ENCODE data around the gene SEC23B. TPM values are rescaled to one million over a fixed set of nuclear protein-coding genes. Genes with fewer than 3 reads are reported as not detected.
"Not testable (repeated sequence)": the region's sequence is repeated elsewhere in the genome, so short reads cannot be mapped to it uniquely, and the experiment has no call there.

SEC23B gene
- total RNA-seq, 4 donors from 2014 or later = 14.1 to 21.0 (median 18.7) TPM

DNA sequence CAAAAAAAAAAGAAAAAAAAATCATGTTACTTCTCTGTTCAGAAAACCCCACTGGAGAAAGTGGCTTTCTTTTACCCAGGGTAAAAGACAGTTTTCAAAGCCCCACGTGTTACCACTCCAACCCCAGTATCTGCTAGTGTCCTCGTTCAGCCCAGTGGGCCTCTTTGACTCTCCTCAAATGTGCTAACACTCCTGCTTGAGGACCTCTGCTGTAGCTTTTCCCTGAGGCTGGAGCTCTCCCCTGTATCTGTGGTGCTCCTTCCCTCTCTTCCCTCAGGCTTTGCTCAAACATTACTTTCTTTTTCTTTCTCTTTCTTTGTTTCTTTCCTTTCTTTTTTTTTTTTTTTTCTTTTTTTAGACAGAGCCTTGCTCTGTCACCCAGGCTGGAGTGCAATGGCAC is 15.3 kb downstream of the SEC23B start:
- Histone ChIP-seq H3K4me3 (no peak overlapping the region), H3K27ac (replicated peaks in 1 of 4) (no peak overlapping the region), H3K9me3 (no peaks in the 10 kb centered on the region), H3K36me3 (peaks cover 44 to 61% (median 53%) of the 10 kb centered on the region in 4 donors), H3K4me1 (no peaks in the 10 kb centered on the region), H3K27me3 (no peaks in the 10 kb centered on the region)
- no peak for DNase-seq (ENCODE audit: extremely low spot score)
- 91% methylated on average over 2 of the region's 2 CpGs for WGBS
- TF ChIP-seq POLR2AphosphoS5 (IDR thresholded peaks at IDR 0.05) = no peak
- no peak for TF ChIP-seq EP300 (IDR thresholded peaks at IDR 0.05)
- TF ChIP-seq, protein P1, sequence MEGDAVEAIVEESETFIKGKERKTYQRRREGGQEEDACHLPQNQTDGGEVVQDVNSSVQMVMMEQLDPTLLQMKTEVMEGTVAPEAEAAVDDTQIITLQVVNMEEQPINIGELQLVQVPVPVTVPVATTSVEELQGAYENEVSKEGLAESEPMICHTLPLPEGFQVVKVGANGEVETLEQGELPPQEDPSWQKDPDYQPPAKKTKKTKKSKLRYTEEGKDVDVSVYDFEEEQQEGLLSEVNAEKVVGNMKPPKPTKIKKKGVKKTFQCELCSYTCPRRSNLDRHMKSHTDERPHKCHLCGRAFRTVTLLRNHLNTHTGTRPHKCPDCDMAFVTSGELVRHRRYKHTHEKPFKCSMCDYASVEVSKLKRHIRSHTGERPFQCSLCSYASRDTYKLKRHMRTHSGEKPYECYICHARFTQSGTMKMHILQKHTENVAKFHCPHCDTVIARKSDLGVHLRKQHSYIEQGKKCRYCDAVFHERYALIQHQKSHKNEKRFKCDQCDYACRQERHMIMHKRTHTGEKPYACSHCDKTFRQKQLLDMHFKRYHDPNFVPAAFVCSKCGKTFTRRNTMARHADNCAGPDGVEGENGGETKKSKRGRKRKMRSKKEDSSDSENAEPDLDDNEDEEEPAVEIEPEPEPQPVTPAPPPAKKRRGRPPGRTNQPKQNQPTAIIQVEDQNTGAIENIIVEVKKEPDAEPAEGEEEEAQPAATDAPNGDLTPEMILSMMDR (IDR thresholded peaks at IDR 0.05) = no peak
- TF ChIP-seq POLR2A (IDR thresholded peaks at IDR 0.05; ENCODE audit: low read depth) = no peak
- intact Hi-C loops (cut with DNase I) = no loop called here

DNA sequence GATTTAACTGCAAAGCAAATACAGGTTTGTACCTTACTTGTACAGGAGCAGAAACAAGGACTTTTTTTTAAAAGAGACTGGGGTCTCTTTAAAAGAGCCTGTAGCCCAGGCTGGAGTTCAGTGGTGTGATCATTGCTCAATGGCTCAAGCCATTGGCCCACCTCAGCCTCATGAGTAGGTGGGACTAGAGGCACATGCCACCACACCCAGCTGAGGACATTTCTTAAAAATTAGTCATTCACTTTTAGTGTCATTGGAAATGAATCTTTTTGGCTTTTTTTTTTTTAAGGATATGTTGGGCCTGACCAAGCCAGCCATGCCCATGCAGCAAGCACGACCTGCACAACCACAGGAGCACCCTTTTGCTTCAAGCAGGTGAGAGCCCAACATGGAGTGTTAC is 16.9 kb downstream of the SEC23B start:
- H3K9me3 ChIP-seq = no peaks in the 10 kb centered on the region
- peaks cover 51 to 77% (median 69%) of the 10 kb centered on the region in 4 donors for H3K36me3 ChIP-seq
- WGBS = 88% methylated on average over 1 of the region's 1 CpG
- no peaks in the 10 kb centered on the region for H3K27me3 ChIP-seq
- H3K27ac ChIP-seq (replicated peaks in 1 of 4) = no peak overlapping the region
- no peak overlapping the region for H3K4me3 ChIP-seq
- H3K4me1 ChIP-seq = no peaks in the 10 kb centered on the region
- intact Hi-C loops (cut with DNase I) = no loop called here
- TF ChIP-seq EP300 (IDR thresholded peaks at IDR 0.05) (no peak), POLR2AphosphoS5 (IDR thresholded peaks at IDR 0.05) (no peak), POLR2A (IDR thresholded peaks at IDR 0.05; ENCODE audit: low read depth) (no peak)
- TF ChIP-seq, protein P1 (IDR thresholded peaks at IDR 0.05) = no peak
- DNase-seq (ENCODE audit: extremely low spot score) = no peak

DNA sequence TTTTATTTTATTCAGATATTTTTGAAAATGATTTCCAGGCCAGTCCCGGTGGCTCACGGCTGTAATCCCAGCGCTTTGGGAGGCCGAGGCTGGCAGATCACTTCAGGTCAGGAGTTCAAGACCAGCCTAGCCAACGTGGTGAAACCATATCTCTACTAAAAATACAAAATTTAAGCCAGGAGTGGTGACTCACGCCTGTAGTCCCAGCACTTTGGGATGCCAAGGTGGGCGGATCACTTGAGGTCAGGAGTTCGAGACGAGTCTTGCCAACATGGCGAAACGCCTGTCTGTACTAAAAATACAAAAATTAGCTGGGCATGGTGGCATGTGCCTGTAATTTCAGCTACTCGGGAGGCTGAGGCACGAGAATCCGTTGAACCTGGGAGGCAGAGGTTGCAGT is 19.0 kb downstream of the SEC23B start:
- H3K9me3 ChIP-seq; H3K4me3 ChIP-seq; H3K27me3 ChIP-seq; DNase-seq (ENCODE audit: extremely low spot score); intact Hi-C loops (cut with DNase I); H3K4me1 ChIP-seq; H3K27ac ChIP-seq (replicated peaks in 1 of 4): not testable (repeated sequence)
- peaks cover 64 to 87% (median 84%) of the 10 kb centered on the region in 4 donors for H3K36me3 ChIP-seq
- 88% methylated on average over 14 of the region's 14 CpGs for WGBS

DNA sequence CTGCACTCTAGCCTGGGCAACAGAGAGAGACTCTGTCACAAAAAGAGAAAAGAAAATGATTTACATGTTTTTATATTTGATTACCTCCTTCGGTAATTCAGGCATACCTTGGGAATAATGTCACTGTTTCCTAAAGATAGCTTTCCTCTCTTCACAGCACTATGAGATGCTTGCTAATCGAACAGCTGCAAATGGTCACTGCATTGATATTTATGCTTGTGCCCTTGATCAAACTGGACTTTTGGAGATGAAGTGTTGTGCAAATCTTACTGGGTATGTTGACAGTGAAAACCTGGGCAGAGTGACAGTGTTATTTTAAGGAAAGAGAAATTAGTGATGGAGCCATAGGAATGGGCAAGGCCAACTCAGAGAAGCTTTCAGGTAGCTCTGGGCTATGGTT is 19.6 kb downstream of the SEC23B start:
- Histone ChIP-seq H3K4me3 (no peak overlapping the region), H3K4me1 (no peaks in the 10 kb centered on the region), H3K27ac (replicated peaks in 1 of 4) (no peak overlapping the region), H3K36me3 (peaks cover 68 to 88% (median 87%) of the 10 kb centered on the region in 4 donors), H3K9me3 (no peaks in the 10 kb centered on the region), H3K27me3 (no peaks in the 10 kb centered on the region)
- intact Hi-C loops (cut with DNase I) = no loop called here
- WGBS = 86% methylated on average over 2 of the region's 2 CpGs
- DNase-seq (ENCODE audit: extremely low spot score) = no peak
- TF ChIP-seq POLR2A (IDR thresholded peaks at IDR 0.05; ENCODE audit: low read depth) (no peak), POLR2AphosphoS5 (IDR thresholded peaks at IDR 0.05) (no peak), EP300 (IDR thresholded peaks at IDR 0.05) (no peak)
- TF ChIP-seq, protein P1 (IDR thresholded peaks at IDR 0.05) = no peak

DNA sequence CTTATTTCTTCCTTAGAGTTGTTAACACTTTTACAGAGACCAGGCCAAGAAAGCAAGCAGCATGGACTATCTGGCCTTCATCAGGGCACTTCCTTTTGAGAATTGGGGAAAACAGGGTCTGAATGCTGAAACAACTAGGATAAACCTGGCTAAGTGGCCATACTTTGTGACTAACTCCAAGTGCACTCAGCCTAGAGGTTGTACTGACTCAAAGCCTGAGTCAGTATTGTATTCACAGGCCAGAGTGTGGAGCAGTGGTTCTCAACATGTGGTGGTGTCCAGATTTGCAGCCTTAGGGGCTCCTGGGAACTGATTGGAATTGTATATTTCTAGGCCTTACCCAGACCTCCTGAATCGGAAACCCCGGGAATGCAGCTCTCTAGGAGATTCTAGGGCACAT is 20.1 kb downstream of the SEC23B start:
- Histone ChIP-seq H3K36me3 (peaks cover 73 to 93% (median 92%) of the 10 kb centered on the region in 4 donors), H3K27ac (replicated peaks in 1 of 4) (no peak overlapping the region), H3K4me1 (no peaks in the 10 kb centered on the region), H3K27me3 (no peaks in the 10 kb centered on the region), H3K4me3 (no peak overlapping the region), H3K9me3 (no peaks in the 10 kb centered on the region)
- no peak for TF ChIP-seq POLR2AphosphoS5 (IDR thresholded peaks at IDR 0.05)
- no peak for TF ChIP-seq EP300 (IDR thresholded peaks at IDR 0.05)
- TF ChIP-seq, protein P1 (IDR thresholded peaks at IDR 0.05) = no peak
- TF ChIP-seq POLR2A (IDR thresholded peaks at IDR 0.05; ENCODE audit: low read depth) = no peak
- 88% methylated on average over 2 of the region's 2 CpGs for WGBS
- intact Hi-C loops (cut with DNase I) = no loop called here
- DNase-seq (ENCODE audit: extremely low spot score) = no peak

All from esophagus muscularis mucosa (tissue), 4 donors.